ENCODE data around the gene GTF2H4.

DNA sequence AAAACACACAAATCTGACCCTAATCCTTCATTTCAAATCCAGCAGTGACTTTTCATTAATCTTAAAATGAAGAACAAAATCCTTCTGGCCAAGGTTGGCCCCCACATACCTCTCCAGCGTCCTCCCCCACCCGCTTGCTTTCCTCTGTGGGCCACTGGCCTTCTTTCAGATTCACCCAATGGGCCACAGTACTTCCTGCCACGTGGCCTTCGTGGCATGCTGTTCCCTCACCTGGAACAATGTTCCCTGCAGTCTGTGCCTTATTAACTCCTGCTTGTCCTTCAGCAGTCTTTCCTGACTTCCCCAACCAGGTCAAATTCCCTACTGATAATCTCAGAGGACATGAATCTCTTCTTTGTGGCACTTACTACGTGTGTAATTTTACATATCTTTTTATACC, 5.3 kb upstream of the GTF2H4 start:
- TF ChIP-seq, protein P1, sequence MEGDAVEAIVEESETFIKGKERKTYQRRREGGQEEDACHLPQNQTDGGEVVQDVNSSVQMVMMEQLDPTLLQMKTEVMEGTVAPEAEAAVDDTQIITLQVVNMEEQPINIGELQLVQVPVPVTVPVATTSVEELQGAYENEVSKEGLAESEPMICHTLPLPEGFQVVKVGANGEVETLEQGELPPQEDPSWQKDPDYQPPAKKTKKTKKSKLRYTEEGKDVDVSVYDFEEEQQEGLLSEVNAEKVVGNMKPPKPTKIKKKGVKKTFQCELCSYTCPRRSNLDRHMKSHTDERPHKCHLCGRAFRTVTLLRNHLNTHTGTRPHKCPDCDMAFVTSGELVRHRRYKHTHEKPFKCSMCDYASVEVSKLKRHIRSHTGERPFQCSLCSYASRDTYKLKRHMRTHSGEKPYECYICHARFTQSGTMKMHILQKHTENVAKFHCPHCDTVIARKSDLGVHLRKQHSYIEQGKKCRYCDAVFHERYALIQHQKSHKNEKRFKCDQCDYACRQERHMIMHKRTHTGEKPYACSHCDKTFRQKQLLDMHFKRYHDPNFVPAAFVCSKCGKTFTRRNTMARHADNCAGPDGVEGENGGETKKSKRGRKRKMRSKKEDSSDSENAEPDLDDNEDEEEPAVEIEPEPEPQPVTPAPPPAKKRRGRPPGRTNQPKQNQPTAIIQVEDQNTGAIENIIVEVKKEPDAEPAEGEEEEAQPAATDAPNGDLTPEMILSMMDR (IDR thresholded peaks at IDR 0.05) = no peak
- TF ChIP-seq POLR2A (IDR thresholded peaks at IDR 0.05) = no peak
